ENCODE results near the gene AHCYL1.
"Not testable (repeated sequence)": the region's sequence is repeated elsewhere in the genome, so short reads cannot be mapped to it uniquely, and the experiment has no call there.

AHCYL1 gene

DNA sequence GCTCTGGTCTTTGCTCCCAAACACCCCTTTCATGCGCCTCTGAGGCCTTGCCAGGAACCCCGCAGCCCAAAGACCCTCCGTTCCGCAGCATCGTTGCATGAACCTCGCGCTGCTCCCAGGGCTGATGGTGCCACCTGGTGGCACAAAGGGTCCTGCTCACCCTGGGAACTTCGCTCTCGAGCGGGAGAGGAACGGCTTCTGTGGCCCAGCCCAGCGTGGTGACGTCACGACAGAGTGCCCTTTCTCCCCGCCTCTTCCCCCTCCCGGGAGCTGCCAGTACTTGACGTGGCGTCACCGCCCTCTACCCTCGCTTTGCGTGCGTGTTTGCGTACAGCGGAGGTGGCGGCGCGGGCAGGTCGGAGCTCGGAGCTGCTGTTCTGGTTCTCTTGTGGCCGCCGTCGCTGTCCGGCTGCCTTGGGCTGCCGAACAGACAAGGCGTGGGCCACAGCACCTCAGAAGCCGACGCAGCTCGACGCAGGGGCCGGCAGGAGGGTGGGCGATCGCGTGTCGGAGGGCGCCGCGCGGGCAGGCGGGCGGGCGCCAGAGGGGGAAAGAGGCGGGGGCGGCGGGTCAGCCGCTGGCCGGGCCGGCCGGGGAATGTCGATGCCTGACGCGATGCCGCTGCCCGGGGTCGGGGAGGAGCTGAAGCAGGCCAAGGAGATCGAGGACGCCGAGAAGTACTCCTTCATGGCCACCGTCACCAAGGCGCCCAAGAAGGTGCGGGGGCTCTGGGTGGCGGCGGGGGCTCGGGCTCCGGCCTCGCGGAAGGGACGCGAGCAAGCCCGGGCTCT lies at the start of gene AHCYL1:
Gene AHCYL1, plus strand, starts transcription at position 310 of the 791 bp plus-strand sequence. Its CDS starts 288 bp downstream, at position 598.
- DNase-seq (ENCODE audit: low read depth): peak; percentile 98

DNA sequence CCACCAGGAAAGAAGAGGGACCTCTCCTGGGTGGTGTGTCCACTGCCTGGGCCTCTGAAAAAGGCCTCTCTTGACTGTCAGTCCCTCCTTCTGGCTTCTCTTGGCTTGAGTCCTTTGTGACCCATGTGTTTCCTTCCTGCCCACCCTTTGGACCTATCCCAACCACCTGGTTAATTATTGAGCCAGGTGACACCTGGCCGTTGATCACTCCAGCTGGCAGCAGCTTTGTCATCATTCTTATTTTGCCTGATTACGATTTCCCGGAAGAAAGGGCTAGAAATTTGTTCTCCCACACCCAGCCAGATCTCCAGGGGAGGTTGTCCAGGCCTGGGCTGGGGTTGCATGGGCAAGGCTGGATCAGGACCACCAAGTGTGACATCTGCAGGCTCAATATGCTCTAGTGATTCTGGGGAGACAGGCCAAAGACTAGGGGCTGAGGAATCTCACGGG lies 49.1 kb upstream of the AHCYL1 start:
- DNase-seq (ENCODE audit: low read depth): no peak

DNA sequence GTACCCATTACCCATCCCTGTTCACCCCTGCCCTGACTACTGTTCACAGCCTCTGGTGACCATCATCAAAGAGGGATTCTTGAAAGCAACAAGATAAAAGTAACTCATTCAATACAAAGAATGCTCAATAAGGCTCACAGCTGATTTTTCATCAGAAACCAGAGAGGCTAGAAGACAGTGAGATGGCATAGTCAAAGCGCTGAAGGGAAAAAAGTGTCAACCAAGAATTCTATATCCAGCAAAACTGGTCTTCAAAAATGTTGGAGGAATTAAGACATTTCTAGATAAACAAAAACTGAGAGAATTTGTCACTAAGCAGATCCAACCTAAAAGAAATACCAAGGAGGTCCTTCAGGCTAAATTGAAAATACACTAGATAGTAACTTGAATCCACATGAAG lies 46.8 kb upstream of the AHCYL1 start:
- DNase-seq (ENCODE audit: low read depth): no peak

DNA sequence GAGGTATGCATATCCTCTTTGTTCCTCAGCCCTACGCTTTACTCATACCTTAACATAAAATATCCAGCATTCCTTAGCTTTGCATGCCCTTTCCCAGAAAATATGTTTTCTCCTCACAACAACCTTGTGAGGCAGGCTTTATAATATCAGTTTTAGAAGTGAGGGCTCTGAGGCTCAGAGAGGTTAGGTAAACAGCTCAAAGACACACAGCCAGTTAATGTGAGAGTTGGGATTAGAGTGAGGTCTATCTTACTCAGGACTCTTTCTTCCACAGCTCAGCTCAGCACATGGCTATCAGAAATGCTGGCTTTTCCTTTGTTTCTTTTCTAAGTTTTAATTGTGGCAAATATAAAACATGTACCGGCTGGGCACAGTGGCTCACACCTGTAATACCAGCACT lies 46.0 kb upstream of the AHCYL1 start:
- DNase-seq (ENCODE audit: low read depth): no peak

- DNase-seq (ENCODE audit: low read depth): no peak
Observed at GRCh38 chr1:109942434-109942833, 42.1 kb upstream of the AHCYL1 start.

GRCh38 chr1:109944541-109944940 lies 40.0 kb upstream of the AHCYL1 start:
- no peak for DNase-seq (ENCODE audit: low read depth)

GRCh38 chr1:109946511-109946910 lies 38.1 kb upstream of the AHCYL1 start:
- no peak for DNase-seq (ENCODE audit: low read depth)

DNA sequence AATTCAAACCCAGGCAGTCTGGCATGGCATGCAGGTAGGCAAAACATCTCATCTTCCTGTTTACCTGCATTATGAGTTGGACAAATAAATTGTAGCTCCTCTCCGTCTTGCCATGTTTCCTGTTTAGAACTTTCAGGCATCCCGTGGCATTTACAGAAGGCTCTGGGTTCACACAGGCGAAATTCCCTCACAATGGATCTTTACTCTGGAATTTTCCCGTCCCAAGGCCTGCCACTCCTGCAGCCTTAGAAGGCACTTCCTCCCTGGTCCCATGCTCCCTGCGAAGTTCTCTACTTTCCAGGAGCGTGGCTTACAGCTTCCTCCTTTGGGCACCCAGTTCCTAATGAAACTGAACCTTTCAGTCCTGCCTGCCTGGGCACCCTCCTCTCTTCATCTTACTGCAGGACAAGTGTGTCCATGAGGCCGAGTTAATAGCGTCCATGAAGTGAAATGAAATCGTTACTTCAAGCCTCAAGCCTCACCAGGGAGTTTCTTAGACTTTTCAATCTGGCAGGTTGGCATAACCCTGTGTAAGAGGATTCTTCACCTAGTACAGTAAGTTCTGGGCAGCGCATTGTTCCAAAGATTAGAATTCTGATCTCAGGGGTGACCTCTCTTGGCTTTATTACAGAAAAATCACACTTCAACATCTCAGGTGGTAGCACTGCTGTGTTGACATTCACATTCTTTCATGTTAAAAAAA lies 36.8 kb upstream of the AHCYL1 start:
- no peak for DNase-seq (ENCODE audit: low read depth)

DNA sequence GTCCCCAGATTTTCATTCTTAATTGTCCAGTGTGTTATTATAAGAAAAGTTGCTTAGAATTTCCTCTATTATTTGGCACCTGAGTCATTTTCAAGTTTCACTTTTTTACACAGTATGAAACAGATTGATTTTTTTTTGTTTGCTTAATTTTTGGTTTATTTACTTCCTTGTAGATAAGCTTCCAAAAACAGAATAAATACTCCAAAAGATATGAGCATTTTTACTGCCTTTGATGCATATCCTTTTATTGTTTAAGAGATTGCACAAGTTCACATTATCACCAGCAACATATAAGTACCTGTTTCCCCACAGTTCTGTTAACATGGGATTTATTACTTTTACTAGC lies 36.3 kb upstream of the AHCYL1 start:
- DNase-seq (ENCODE audit: low read depth): no peak

DNA sequence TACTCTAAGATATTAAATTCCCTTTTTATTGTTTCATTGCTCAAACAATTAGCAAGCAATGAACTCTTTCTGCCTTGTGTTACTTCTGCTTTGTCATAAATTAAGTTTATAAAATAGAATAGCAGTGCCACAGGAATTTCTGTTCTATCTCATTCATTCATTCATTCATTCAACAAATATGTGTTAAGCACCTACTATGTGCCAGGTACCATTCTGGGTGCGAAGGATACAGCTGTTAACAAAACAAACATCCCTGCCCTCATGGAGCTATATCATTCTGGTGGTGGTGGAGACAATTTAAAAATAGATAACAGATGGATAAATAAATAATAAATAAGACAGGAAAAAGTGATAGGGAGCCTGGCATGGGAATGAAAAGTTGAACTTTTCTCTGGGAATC lies 34.5 kb upstream of the AHCYL1 start:
- no peak for DNase-seq (ENCODE audit: low read depth)

DNA sequence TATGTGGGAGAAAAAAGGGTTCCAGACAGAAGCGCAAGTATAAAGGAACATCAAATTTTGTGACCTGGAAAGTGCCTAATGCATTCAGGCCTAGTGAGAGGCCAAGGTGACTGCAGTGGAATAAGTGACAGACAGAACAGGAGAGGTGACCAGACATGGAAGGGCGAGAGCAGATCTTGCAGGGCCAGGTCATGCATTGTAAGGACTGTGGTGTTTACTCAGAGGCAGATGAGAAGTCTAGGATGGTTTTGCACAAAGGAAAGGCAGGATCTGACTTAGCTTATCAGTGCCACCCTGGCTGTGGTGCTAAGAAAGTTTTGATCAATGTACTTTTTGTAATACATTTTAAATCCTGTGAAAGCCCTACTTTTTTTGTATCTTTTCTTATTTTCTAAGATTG lies 34.1 kb upstream of the AHCYL1 start:
- DNase-seq (ENCODE audit: low read depth): no peak

GRCh38 chr1:109951501-109951900 lies 33.1 kb upstream of the AHCYL1 start:
- not testable (repeated sequence) for DNase-seq (ENCODE audit: low read depth)

DNA sequence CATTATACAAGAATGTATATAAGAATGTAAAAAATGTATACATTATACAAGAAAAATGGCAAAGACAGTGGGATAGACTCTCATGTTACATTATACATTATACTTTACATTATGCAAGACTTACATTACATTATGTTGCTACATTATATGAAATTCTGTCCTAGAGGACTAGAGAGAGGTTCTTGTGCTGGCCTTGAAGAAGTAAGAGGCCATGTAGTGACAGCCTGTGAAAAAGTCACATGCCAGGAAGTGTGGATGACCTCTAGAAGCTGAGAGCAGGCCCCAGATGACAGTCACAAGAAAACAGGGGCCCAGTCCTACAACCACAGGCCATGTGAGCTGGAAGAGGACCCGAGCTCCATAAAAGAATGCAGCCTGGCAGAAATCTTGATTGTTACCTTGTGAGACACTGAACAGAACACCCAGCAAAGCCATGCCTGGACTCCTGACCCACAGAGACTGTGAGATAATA lies 30.5 kb upstream of the AHCYL1 start:
- DNase-seq (ENCODE audit: low read depth): no peak

DNA sequence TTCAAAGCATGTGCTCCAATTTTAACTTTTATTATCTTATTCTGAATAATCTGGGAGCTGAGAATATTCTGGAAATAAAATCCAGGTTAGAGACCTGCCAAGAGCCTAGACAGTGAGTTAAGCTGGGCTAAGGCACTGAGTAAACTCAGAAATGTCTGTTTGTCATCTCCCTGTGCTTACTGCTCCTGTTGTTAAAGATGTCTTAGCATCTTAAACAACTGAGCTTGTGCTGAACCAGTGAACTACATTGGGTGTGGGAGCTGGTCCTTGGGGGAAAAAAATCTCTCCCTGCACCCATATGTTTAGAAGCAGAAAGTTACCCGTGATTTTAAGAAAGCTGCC lies 25.0 kb upstream of the AHCYL1 start:
- no peak for DNase-seq (ENCODE audit: low read depth)

DNA sequence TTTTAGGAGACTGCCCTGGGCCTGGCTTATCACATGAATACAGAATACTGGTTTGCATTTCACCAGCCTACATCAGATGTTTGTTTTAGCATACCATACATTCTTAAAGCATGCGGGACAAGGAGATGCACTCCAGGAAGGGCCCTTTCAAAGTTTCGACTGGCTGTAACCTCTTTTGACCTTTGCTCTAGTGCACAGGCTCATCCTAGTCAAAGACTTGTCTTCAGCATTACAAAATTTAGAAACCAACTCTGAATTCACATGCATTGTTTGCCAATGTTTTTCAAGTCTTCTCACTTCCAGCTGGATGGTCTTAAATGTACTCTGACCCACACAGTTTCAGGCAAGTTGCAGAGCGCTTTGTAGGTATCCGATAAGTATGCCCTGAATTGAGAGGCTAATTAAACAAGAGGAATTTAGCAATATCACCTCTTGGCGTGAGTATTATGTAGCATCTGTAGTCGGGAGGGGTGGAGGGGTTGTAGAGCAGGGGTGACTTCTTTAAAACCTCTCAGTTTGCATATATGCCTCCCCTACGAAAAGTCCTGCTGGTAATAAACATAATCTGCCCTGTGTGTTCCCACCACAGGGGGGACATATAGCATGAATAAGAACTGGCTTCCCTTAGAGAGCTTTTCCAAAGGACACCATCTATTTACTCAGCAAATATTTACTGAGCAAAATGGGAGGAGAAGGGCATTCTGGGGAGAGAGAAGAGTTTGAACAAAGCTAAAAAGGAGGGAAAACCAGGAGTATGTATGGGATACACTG lies 24.4 kb upstream of the AHCYL1 start:
- peak; percentile 51 for DNase-seq (ENCODE audit: low read depth)

GRCh38 chr1:109960745-109961094 lies 23.8 kb upstream of the AHCYL1 start:
- DNase-seq (ENCODE audit: low read depth): no peak

DNA sequence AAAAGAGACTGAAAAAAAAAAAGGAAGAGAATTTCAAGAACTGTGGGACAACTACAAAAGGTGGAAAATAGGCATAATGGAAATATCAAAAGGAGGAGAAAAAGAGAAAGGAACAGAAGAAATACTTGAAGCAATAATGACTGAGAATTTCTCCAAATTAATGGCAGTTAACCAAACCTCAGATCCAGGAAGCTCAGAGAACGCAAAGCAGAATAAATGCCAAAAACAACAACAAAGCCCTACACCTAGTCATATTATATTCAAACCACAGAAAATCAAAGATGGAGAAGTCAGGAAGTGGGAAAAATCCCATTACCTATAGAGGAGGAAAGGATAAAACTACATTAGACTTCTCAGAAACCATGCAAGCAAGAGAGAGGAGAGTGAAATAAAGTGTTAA lies 20.7 kb upstream of the AHCYL1 start:
- no peak for DNase-seq (ENCODE audit: low read depth)

DNA sequence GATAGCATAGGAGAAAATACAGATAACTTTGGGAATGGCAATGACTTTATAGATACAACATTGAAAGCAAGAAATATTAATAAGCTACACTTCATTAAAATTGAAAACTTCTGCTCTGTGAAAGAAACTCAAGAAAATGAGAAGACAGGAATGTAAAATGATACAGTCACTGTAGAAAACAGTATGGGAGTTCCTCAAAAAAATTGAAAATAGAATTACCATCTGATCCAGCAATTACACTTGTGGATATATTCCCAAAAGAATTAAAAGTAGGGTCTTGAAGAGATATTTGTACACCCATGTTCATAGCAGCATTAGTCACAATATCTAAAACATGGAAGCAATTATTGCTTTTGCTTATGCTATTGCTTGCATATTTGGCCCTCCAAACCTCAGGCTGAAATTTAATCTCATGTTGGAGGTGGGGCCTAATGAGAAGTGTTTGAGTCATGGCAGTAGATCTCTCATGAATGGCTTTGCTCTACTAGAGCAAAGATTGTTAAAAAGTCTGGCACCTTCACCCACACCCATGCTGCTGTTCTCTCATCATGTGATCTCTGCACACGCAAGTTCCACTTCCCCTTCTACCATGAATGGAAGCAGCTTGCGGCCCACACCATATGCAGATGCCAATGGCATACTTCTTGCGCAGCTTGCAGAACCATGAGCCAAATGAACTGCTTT lies 15.3 kb upstream of the AHCYL1 start:
- DNase-seq (ENCODE audit: low read depth): peak; percentile 61

GRCh38 chr1:109969907-109970306 lies 14.7 kb upstream of the AHCYL1 start:
- no peak for DNase-seq (ENCODE audit: low read depth)

DNA sequence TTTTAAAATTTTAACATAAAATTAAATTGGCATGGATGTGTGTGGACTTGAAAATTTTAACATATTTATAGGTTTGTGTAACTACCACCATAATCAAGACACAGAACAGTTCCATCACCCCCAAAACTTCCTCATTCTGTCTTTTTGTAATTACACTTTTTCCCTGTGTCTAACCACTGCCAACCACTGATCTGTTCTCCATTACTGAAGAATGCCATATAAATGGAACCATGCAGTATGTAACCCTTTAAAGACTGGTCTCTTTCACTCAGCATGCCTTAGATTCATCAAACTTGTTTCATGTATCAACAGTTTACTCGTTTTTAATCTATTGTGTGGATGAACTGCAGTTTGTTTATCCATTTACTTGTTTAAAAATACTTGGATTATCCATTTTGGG lies 13.0 kb upstream of the AHCYL1 start:
- DNase-seq (ENCODE audit: low read depth): no peak

GRCh38 chr1:109974191-109974590 lies 10.4 kb upstream of the AHCYL1 start:
- no peak for DNase-seq (ENCODE audit: low read depth)

GRCh38 chr1:109975718-109976117 lies 8.8 kb upstream of the AHCYL1 start:
- peak; percentile 60 for DNase-seq (ENCODE audit: low read depth)
